HEK293 (cell line): ENCODE measurements around the gene TCP11.

ENCODE experiments used
- CTCF ChIA-PET: fragments of 350-600 bp; formaldehyde crosslinking; extraction: SDS; loops from one replicate; lab custom pipeline; 2021; ENCODE audit warnings: antibody characterized with exemption; lab: Yijun Ruan, JAX
- POLR2A ChIA-PET: fragments of 300-600 bp; formaldehyde crosslinking; extraction: SDS; loops from one replicate; lab custom pipeline; 2020; ENCODE audit warnings: antibody characterized with exemption, inconsistent platforms; lab: Yijun Ruan, JAX
- H3K27ac ChIP-seq: fragments of 200-500 bp; sonication (Bioruptor generic); 2 replicates; pipeline ENCODE4 v1.5.1; 2014; ENCODE audit warnings: low read depth, low read length, control low read depth, inconsistent platforms; ENCODE audit errors: extremely low read depth
- H3K36me3 ChIP-seq, 2 experiments: fragments of 200-500 bp in 1 of 2; sonication (Bioruptor generic) in 1 of 2; 1 replicate in 1 of 2; 2 replicates in 1 of 2; pipeline ENCODE4 v1.5.1; 2014 to 2017; ENCODE audit warnings: inconsistent platforms in 2 of 2, low read length in 2 of 2; ENCODE audit not compliant: control insufficient read depth in 2 of 2, insufficient read depth in 1 of 2
- H3K4me1 ChIP-seq: fragments of 200-500 bp; sonication (Bioruptor generic); 2 replicates; pipeline ENCODE4 v1.5.1; 2014; ENCODE audit warnings: mild to moderate bottlenecking, low read length, inconsistent platforms; ENCODE audit not compliant: control insufficient read depth, insufficient read depth
- H3K4me3 ChIP-seq: 2 replicates; pipeline ENCODE4 v1.5.1; 2011; ENCODE audit warnings: low read depth, mild to moderate bottlenecking, control low read depth, low read length, moderate library complexity
- H3K9me3 ChIP-seq: fragments of 200-500 bp; sonication (Bioruptor generic); 2 replicates; pipeline ENCODE4 v1.5.1; 2014; ENCODE audit warnings: low read depth, low read length, inconsistent platforms; ENCODE audit not compliant: control insufficient read depth, insufficient read depth
- HIC1 ChIP-seq: fragments of 450-650 bp; formaldehyde crosslinking; IDR thresholded peaks from 2 replicates; pipeline ENCODE4 v1.5.1; 2016; ENCODE audit warnings: missing biosample characterization, missing genetic modification characterization
- HOXD13 ChIP-seq: sonication (generic); formaldehyde crosslinking; IDR thresholded peaks from 2 replicates; pipeline ENCODE4 v1.8.0; 2022; ENCODE audit warnings: missing genetic modification reagents, borderline replicate concordance
- PBX3 ChIP-seq: sonication (generic); formaldehyde crosslinking; IDR thresholded peaks from 2 replicates; pipeline ENCODE4 v1.8.1; 2022; ENCODE audit warnings: mild to moderate bottlenecking, moderate library complexity, missing genetic modification reagents
- ZBTB10 ChIP-seq: fragments of 450-650 bp; formaldehyde crosslinking; IDR thresholded peaks from 2 replicates; pipeline ENCODE4 v1.5.1; 2016; ENCODE audit warnings: missing biosample characterization, missing genetic modification characterization
- ZBTB20 ChIP-seq: fragments of 450-650 bp; formaldehyde crosslinking; IDR thresholded peaks from 2 replicates; pipeline ENCODE4 v1.5.1; 2016; ENCODE audit warnings: missing biosample characterization, missing genetic modification characterization
- ZIC2 ChIP-seq: fragments of 450-650 bp; formaldehyde crosslinking; IDR thresholded peaks from 2 replicates; pipeline ENCODE4 v1.5.1; 2016; ENCODE audit warnings: missing biosample characterization, missing genetic modification characterization
- ZNF148 ChIP-seq: fragments of 450-650 bp; formaldehyde crosslinking; IDR thresholded peaks from 2 replicates; pipeline ENCODE4 v1.5.0; 2017; ENCODE audit warnings: missing biosample characterization, missing genetic modification characterization, borderline replicate concordance
- ZNF18 ChIP-seq: fragments of 450-650 bp; formaldehyde crosslinking; IDR thresholded peaks from 2 replicates; pipeline ENCODE4 v1.5.1; 2016; ENCODE audit warnings: missing biosample characterization, missing genetic modification characterization
- ZNF24 ChIP-seq: fragments of 450-650 bp; formaldehyde crosslinking; IDR thresholded peaks from 2 replicates; pipeline ENCODE4 v1.5.1; 2016; ENCODE audit warnings: missing biosample characterization, missing genetic modification characterization
- ZNF280C ChIP-seq: fragments of 450-650 bp; formaldehyde crosslinking; IDR thresholded peaks from 2 replicates; pipeline ENCODE4 v1.5.1; 2016; ENCODE audit warnings: missing biosample characterization, missing genetic modification characterization
- ZNF335 ChIP-seq: fragments of 450-650 bp; formaldehyde crosslinking; conservative IDR thresholded peaks from 2 replicates; pipeline ENCODE4 v1.5.1; 2016; ENCODE audit warnings: missing biosample characterization, missing genetic modification characterization
- ZNF426 ChIP-seq: fragments of 450-650 bp; formaldehyde crosslinking; IDR thresholded peaks from 2 replicates; pipeline ENCODE4 v1.5.1; 2017; ENCODE audit warnings: missing biosample characterization, missing genetic modification characterization, mild to moderate bottlenecking, inconsistent platforms, moderate library complexity
- ZNF48 ChIP-seq: fragments of 450-650 bp; formaldehyde crosslinking; IDR thresholded peaks from 2 replicates; pipeline ENCODE4 v1.5.1; 2016; ENCODE audit warnings: missing biosample characterization, missing genetic modification characterization
- ZNF501 ChIP-seq: fragments of 450-650 bp; formaldehyde crosslinking; IDR thresholded peaks from 2 replicates; pipeline ENCODE4 v1.5.1; 2016; ENCODE audit warnings: missing biosample characterization, missing genetic modification characterization
- ZNF571 ChIP-seq: fragments of 450-650 bp; formaldehyde crosslinking; IDR thresholded peaks from 2 replicates; pipeline ENCODE4 v1.5.0; 2017; ENCODE audit warnings: missing biosample characterization, missing genetic modification characterization
- ZNF664 ChIP-seq: fragments of 450-650 bp; formaldehyde crosslinking; IDR thresholded peaks from 2 replicates; pipeline ENCODE4 v1.5.1; 2016; ENCODE audit warnings: missing biosample characterization, missing genetic modification characterization
- ZNF785 ChIP-seq: fragments of 450-650 bp; formaldehyde crosslinking; IDR thresholded peaks from 2 replicates; pipeline ENCODE4 v1.5.1; 2016; ENCODE audit warnings: missing biosample characterization, missing genetic modification characterization
- ZNF830 ChIP-seq: fragments of 450-650 bp; IDR thresholded peaks from 2 replicates; pipeline ENCODE4 v1.5.0; 2018; ENCODE audit warnings: missing biosample characterization, missing genetic modification characterization, low read depth, mild to moderate bottlenecking, moderate library complexity
- ZNF843 ChIP-seq: fragments of 450-650 bp; formaldehyde crosslinking; IDR thresholded peaks from 2 replicates; pipeline ENCODE4 v1.5.1; 2016; ENCODE audit warnings: missing biosample characterization, missing genetic modification characterization

Gene TCP11

GRCh38 chr6:35128042-35128441, 13.1 kb downstream of the TCP11 start (continued):
- TF ChIP-seq ZNF48 (no peak), ZNF335 (tag by site-specific recombination) (no peak), ZNF830 (tag by site-specific recombination) (no peak), ZNF148 (tag by site-specific recombination) (no peak)

- H3K36me3 ChIP-seq: no peaks in the 10 kb centered on the region
- H3K4me3 ChIP-seq: no peak overlapping the region
- TF ChIP-seq HOXD13 (CRISPR knock-in tag) (no peak), ZNF571 (tag by site-specific recombination) (no peak), ZNF280C (tag by site-specific recombination) (no peak), ZBTB20 (no peak), ZNF18 (tag by site-specific recombination) (no peak), ZNF785 (tag by site-specific recombination) (no peak), ZNF24 (tag by site-specific recombination) (no peak), ZNF664 (tag by site-specific recombination) (no peak), ZNF843 (tag by site-specific recombination) (no peak), PBX3 (CRISPR knock-in tag) (no peak), ZNF501 (tag by site-specific recombination) (no peak), ZBTB10 (tag by site-specific recombination) (no peak), ZIC2 (tag by site-specific recombination) (no peak), HIC1 (tag by site-specific recombination) (no peak), ZNF426 (tag by site-specific recombination) (no peak)
- TF ChIP-seq, all 188 proteins: peak for 0
- Histone ChIP-seq H3K4me1 (no peaks in the 10 kb centered on the region), H3K27ac (no peak overlapping the region), H3K9me3 (no peaks in the 10 kb centered on the region)
- POLR2A ChIA-PET: no interaction called here
- CTCF ChIA-PET: interaction anchor here (0.6 to 1.3 kb wide), 4 partner anchors 10 to 205 kb away, joined by 3 to 6 read pairs (median 4); no protein-coding TSS in a partner anchor
These were observed 16.8 kb downstream of the TCP11 start for GRCh38 chr6:35124356-35124755.
